NCI-H2227 (cell line): ENCODE measurements around the gene FBXL17.
A peak's percentile ranks its signal among the peaks of the same experiment; 100 is the strongest.

Source experiments
- DNase-seq: peaks from one replicate; lab custom pipeline; 2025; ENCODE audit not compliant: unreplicated experiment; lab: John Stamatoyannopoulos, UW

FBXL17 gene

DNA sequence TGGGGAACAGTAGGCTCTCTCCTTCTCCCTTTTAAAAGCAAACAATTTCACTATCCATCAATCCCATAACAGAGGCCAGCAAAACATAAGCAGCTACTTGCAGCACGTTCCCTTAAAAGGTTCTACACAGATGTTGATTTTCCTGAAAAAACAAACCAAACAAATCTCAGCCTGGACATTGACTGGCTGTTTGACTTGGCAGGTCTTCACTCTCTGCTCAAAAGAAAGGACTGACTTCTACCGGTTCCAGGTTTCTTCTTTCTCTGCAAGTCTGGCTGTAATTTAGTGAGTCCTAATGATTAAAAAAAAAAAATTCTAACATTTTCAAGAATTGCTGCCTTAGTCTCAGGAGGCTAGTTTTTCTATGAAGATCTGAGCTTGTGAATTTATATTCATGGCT, 508.0 kb downstream of the FBXL17 start:
- no peak for DNase-seq

GRCh38 chr5:107871023-107871422, 510.9 kb downstream of the FBXL17 start:
- no peak for DNase-seq

- no peak for DNase-seq
Observed at GRCh38 chr5:107869438-107870115, 512.3 kb downstream of the FBXL17 start.

- DNase-seq = no peak
Observed at GRCh38 chr5:107868650-107869409, 513.1 kb downstream of the FBXL17 start.

GRCh38 chr5:107867266-107867665, 514.6 kb downstream of the FBXL17 start:
- no peak for DNase-seq

GRCh38 chr5:107864793-107865192, 517.1 kb downstream of the FBXL17 start:
- no peak for DNase-seq

- no peak for DNase-seq
Observed at GRCh38 chr5:107863125-107863524, 518.8 kb downstream of the FBXL17 start.

GRCh38 chr5:107861565-107861964, 520.3 kb downstream of the FBXL17 start:
- no peak for DNase-seq

DNA sequence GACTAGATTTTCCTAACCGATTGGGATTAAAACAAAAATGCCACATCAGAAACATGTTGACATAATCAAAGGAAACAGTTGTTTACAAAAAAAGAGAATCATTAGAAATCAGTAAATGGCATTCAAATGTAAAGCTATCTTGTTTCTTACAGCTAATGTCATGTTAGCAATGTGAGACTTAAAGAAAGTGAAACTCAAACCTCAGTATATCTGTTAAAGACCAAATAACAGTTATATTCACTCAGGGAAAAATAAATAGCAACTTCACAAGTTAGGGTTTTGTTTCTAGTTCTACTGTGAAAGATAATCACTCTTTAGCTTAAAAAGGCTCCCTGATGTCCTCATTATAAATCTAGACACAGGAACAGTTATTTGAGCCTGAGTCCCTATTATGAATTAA, 521.9 kb downstream of the FBXL17 start:
- no peak for DNase-seq

- DNase-seq = no peak
Observed at GRCh38 chr5:107858788-107859187, 523.1 kb downstream of the FBXL17 start.

GRCh38 chr5:107858324-107858723, 523.6 kb downstream of the FBXL17 start:
- no peak for DNase-seq

DNA sequence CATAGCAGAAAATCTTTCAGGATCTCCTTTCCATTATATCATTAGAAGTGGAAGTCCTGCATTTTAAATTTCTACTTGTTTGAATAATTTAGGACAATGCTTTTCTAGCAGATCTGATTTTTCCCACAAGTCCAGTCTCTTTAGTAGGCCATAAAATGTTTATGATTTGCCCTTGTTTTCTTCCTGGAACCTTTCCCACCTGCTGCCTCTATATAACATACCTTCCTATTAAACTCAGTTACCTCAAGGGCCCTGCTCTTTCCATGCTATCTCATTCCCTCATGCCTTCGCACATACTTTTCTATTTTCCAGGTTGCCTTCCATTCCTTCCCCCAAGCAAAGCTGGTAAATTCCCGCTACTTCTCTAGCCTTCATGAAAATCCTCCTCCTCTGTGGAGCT, 524.1 kb downstream of the FBXL17 start:
- DNase-seq = no peak

- no peak for DNase-seq
Observed at GRCh38 chr5:107855171-107855570, 526.7 kb downstream of the FBXL17 start.

GRCh38 chr5:107853696-107854095, 528.2 kb downstream of the FBXL17 start:
- no peak for DNase-seq

DNA sequence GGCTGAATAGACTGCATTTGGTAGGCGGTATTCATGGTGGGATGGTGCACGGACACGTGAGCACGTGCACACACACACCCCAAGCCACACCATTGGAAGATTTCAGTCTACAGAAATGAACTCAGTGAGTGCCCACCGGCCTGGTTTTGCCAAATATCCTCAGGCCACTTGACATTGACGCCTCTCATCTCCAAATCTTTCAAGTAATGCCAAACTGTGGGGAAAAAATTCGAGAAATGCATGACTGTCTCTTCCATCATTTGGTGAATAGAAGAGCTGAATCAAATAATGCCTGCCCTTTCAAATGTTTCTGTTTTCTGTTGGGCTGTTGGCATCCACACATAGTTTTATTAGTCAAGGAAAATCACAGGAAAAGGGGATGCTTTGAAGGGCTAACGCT, 528.9 kb downstream of the FBXL17 start:
- DNase-seq = no peak

- no peak for DNase-seq
Observed at GRCh38 chr5:107849118-107849517, 532.8 kb downstream of the FBXL17 start.

- no peak for DNase-seq
Observed at GRCh38 chr5:107840592-107840991, 541.3 kb downstream of the FBXL17 start.

DNA sequence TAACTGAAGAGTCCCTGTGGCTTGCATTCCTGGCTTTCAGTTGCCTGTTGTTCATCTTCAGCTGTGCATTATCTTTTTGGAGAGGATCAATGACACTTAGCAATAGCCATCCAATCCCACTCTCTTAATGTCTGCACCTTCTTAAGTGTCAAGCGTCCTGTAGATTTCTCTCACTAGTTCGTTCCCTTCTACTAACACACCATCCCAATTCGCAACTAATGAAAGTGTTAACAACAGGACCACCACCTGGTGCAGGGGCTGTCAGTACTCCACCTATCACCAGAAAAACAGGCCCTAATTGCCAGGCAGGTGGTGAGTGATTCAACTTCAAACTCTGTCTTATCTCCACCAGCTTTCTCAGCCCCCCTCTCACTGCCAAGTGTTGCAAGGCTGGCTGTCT, 541.7 kb downstream of the FBXL17 start:
- no peak for DNase-seq

- no peak for DNase-seq
Observed at GRCh38 chr5:107835096-107835495, 546.8 kb downstream of the FBXL17 start.

GRCh38 chr5:107832746-107833145, 549.2 kb downstream of the FBXL17 start:
- DNase-seq = no peak

DNA sequence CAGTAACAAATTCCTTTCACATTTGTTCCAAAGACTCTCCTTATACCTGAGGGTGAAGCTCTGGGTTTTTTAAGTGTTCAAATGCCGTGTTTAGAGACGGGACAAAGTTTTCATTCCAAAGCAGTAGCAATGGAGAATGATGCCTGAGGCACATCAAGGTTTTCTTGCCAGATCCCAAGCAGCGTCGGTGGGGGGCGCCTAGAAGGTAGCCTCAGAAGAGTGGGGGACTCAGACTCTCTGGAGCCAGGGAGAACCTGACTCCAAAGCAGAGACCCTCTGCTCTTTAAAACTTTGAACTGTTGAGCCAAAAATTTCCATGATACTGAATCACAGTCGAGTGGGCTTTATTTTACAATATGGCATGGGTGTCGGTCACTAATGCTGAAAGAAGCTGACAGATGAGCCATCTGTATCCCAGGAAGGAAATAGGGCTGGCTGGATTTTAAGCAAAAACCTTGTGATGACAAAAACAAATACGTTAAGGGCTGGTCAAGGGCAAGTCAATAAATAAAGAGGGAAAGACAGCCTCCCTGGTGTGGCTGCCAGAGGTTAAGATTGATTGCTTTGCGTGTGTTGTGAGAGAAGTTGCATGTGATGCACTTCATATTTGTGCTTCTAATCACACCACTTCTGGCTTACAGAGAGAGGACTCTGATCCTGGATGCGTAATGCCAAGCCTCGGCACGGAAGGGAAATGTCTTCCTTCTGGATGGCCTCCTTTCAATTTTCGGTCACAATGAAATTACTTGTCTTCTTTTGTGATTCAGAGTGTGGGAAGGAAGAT, 550.1 kb downstream of the FBXL17 start:
- DNase-seq = peak; percentile 44

DNA sequence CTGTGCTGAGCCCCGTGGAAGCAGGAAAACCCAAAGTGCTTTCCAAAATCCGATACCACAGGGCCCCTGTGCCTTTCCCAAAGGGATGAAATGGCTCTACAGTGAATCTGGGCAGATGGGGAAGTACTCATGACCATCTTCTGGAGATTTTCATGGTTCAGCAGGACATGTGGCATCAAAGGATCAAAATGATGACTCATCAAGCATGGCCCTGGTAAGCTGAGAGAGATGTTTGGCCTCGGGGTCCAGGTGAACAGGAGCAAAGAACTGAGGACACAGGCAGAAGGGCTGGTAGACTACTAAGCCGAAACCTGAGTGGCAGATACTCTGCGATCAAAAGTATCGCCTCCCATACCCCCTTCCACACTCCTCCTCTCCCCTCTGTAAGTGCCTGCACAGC, 551.1 kb downstream of the FBXL17 start:
- DNase-seq = no peak
